ENCODE data around the gene BRPF3.
A peak's percentile ranks its signal among the peaks of the same experiment; 100 is the strongest.

The BRPF3 gene

GRCh38 chr6:36229223-36229622 is 32.7 kb downstream of the BRPF3 start:
- DNase-seq (ENCODE audit: low read depth) = no peak

- no peak for DNase-seq (ENCODE audit: low read depth)
Measured at GRCh38 chr6:36230371-36230770, 33.8 kb downstream of the BRPF3 start.

GRCh38 chr6:36232172-36232571 is 35.6 kb downstream of the BRPF3 start:
- no peak for DNase-seq (ENCODE audit: low read depth)

GRCh38 chr6:36235309-36235708 is 38.8 kb downstream of the BRPF3 start:
- DNase-seq (ENCODE audit: low read depth) = no peak

GRCh38 chr6:36235862-36236261 is 39.3 kb downstream of the BRPF3 start:
- DNase-seq (ENCODE audit: low read depth) = no peak

GRCh38 chr6:36239774-36240173 is 43.2 kb downstream of the BRPF3 start:
- DNase-seq (ENCODE audit: low read depth) = no peak

- no peak for DNase-seq (ENCODE audit: low read depth)
Measured at GRCh38 chr6:36241728-36242127, 45.2 kb downstream of the BRPF3 start.

- DNase-seq (ENCODE audit: low read depth) = no peak
Measured at GRCh38 chr6:36242161-36242560, 45.6 kb downstream of the BRPF3 start.

- no peak for DNase-seq (ENCODE audit: low read depth)
Measured at GRCh38 chr6:36242626-36243025, 46.1 kb downstream of the BRPF3 start.

- no peak for DNase-seq (ENCODE audit: low read depth)
Measured at GRCh38 chr6:36243562-36244212, 47.1 kb downstream of the BRPF3 start.

GRCh38 chr6:36244641-36245280 is 48.2 kb downstream of the BRPF3 start:
- DNase-seq (ENCODE audit: low read depth) = no peak

- no peak for DNase-seq (ENCODE audit: low read depth)
Measured at GRCh38 chr6:36245572-36246061, 49.1 kb downstream of the BRPF3 start.

GRCh38 chr6:36246506-36247268 is 50.1 kb downstream of the BRPF3 start:
- peak; percentile 66 for DNase-seq (ENCODE audit: low read depth)

- peak; percentile 64 for DNase-seq (ENCODE audit: low read depth)
Measured at GRCh38 chr6:36247693-36248092, 51.1 kb downstream of the BRPF3 start.

GRCh38 chr6:36248980-36249379 is 52.4 kb downstream of the BRPF3 start:
- DNase-seq (ENCODE audit: low read depth) = peak; percentile 79

GRCh38 chr6:36249536-36249935 is 53.0 kb downstream of the BRPF3 start:
- DNase-seq (ENCODE audit: low read depth) = peak; percentile 21

GRCh38 chr6:36252005-36252404 is 55.5 kb downstream of the BRPF3 start:
- no peak for DNase-seq (ENCODE audit: low read depth)

- no peak for DNase-seq (ENCODE audit: low read depth)
Measured at GRCh38 chr6:36263390-36264000, 67.0 kb downstream of the BRPF3 start.

GRCh38 chr6:36265744-36266143 is 69.2 kb downstream of the BRPF3 start:
- no peak for DNase-seq (ENCODE audit: low read depth)

- no peak for DNase-seq (ENCODE audit: low read depth)
Measured at GRCh38 chr6:36266913-36267644, 70.5 kb downstream of the BRPF3 start.

- DNase-seq (ENCODE audit: low read depth) = no peak
Measured at GRCh38 chr6:36267731-36268477, 71.4 kb downstream of the BRPF3 start.

All from iris pigment epithelial cell (primary cell).